Prostate gland (tissue), 2 donors: ENCODE data around the gene PM20D1.

Experiments
- CTCF ChIP-seq, 4 experiments: fragments of 200-600 bp in 2 of 4; fragments of 450-650 bp in 2 of 4; sonication (generic) in 2 of 4; IDR thresholded peaks; 1 replicate in 3 of 4; 2 replicates in 1 of 4; pipeline ENCODE4 v1.5.1; 2016 to 2019; ENCODE audit warnings: antibody characterized with exemption in 4 of 4, mild to moderate bottlenecking in 2 of 4, moderate library complexity in 2 of 4
- POLR2A ChIP-seq: fragments of 450-650 bp; IDR thresholded peaks from one replicate; pipeline ENCODE4 v1.6.1; 2016; ENCODE audit warnings: antibody characterized with exemption, mild to moderate bottlenecking
- POLR2AphosphoS5 ChIP-seq: sonication (generic); formaldehyde crosslinking; IDR thresholded peaks from one replicate; pipeline ENCODE4 v1.6.1; 2017; ENCODE audit warnings: antibody characterized with exemption

DNA sequence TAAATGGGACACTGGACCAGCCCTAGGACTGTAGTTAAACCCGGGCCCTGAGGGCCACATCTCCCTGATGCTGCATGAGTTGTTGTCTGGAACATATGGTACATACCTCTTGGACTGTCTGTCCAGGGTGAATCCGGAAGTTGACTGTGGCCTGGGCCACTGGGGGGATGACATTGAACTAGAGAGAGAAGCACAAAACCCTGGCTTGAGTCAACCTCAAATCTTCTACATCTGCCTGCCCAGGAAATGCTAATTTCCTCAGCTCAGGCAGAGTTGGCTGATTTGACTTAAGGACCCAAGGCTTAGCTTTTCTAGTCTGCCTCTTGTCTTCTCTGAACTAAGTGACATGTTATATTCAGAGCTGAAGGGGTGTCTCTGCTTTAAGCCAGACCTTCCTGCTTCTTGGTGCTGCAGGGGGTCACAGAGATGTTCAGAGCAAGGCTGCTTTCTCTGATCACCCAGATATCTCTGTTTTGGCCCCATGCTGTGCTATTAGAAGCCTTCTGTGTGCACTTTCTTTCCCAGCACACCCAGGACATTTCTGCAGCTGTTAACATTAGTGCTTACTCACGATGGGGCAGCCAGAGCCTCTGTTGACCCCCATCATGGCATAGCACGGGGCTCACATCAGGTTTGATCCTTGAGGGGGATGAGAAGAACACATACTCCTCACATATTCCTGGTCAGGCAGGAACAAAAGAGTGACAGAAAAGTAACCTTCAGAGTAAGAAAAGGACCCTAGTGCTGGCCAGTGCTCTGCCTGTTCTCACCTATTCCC is 9.6 kb downstream of the PM20D1 start:
- TF ChIP-seq CTCF (IDR thresholded peaks at IDR 0.05): no peak
- TF ChIP-seq POLR2A: no peak
- TF ChIP-seq POLR2AphosphoS5: no peak
